H1 (cell line): ENCODE measurements around the gene MTR. TPM values are rescaled to one million over a fixed set of nuclear protein-coding genes. Genes with fewer than 3 reads are reported as not detected.

Experiments used
- CTCF ChIA-PET: fragments of 300-600 bp; sonication (Branson Sonifier 250); formaldehyde crosslinking; loops from one replicate; lab custom pipeline; 2021; ENCODE audit not compliant: partially characterized antibody; lab: Charles Lee
- POLR2A ChIA-PET: fragments of 300-600 bp; sonication (Branson Sonifier 250); formaldehyde crosslinking; loops from one replicate; lab custom pipeline; 2021; ENCODE audit warnings: inconsistent platforms; ENCODE audit not compliant: partially characterized antibody; lab: Charles Lee
- DNase-seq, 2 experiments: peaks; one replicate each; pipeline versions ENCODE4 v3.0.0 to v3.0.0-alpha.2; 2010 to 2022; ENCODE audit warnings: low spot score in 2 of 2, low read depth in 1 of 2, mixed read lengths in 1 of 2
- FAIRE-seq: peaks from 2 replicates; lab custom pipeline; 2011; peaks lifted over from hg19 to GRCh38; lab: Jason Lieb, UNC
- H2AFZ ChIP-seq: 2 replicates; pipeline ENCODE4 v1.8.1; 2012; ENCODE audit warnings: low read length, inconsistent platforms
- H2AK5ac ChIP-seq: 2 replicates; pipeline ENCODE4 v1.6.1; 2013; ENCODE audit warnings: low read depth, low read length
- H2BK120ac ChIP-seq: replicated peaks from 2 replicates; pipeline ENCODE3; 2013; ENCODE audit warnings: low read depth, low read length, inconsistent platforms
- H2BK12ac ChIP-seq: 2 replicates; pipeline ENCODE4 v1.6.1; 2013; ENCODE audit warnings: low read depth, low read length
- H2BK15ac ChIP-seq: 2 replicates; pipeline ENCODE4 v1.6.1; 2013; ENCODE audit warnings: low read length
- H2BK20ac ChIP-seq: 2 replicates; pipeline ENCODE4 v1.6.1; 2013; ENCODE audit warnings: low read length
- H2BK5ac ChIP-seq: 2 replicates; pipeline ENCODE4 v1.6.1; 2013; ENCODE audit warnings: low read depth, low read length
- H3K14ac ChIP-seq: 2 replicates; pipeline ENCODE4 v1.6.1; 2013; ENCODE audit warnings: inconsistent platforms; ENCODE audit not compliant: insufficient read length
- H3K18ac ChIP-seq: 2 replicates; pipeline ENCODE4 v1.6.1; 2013; ENCODE audit warnings: low read length; ENCODE audit errors: extremely low read depth
- H3K23ac ChIP-seq: 2 replicates; pipeline ENCODE4 v1.6.1; 2013; ENCODE audit warnings: inconsistent platforms; ENCODE audit not compliant: insufficient read length
- H3K23me2 ChIP-seq: 2 replicates; pipeline ENCODE4 v1.6.1; 2013; ENCODE audit warnings: low read depth, low read length
- H3K27ac ChIP-seq: 2 replicates; pipeline ENCODE4 v1.6.1; 2011; ENCODE audit warnings: low read depth, low read length, inconsistent platforms
- H3K27me3 ChIP-seq, 4 experiments: replicated peaks in 1 of 4; 1 replicate in 1 of 4; 2 replicates in 3 of 4; pipeline versions ENCODE4 v1.6.1 to v1.8.1; 2011 to 2013; ENCODE audit warnings: low read length in 3 of 4, mild to moderate bottlenecking in 3 of 4, inconsistent platforms in 2 of 4, mixed read lengths in 2 of 4, moderate library complexity in 1 of 4; ENCODE audit not compliant: control insufficient read depth in 3 of 4, insufficient read depth in 3 of 4; ENCODE audit errors: extremely low read depth in 1 of 4
- H3K36me3 ChIP-seq, 4 experiments: 2 replicates each; pipeline versions ENCODE4 v1.6.1 to v1.8.1; 2011 to 2013; ENCODE audit warnings: mild to moderate bottlenecking in 4 of 4, low read length in 3 of 4, moderate library complexity in 2 of 4, control low read depth in 1 of 4, inconsistent platforms in 1 of 4; ENCODE audit not compliant: insufficient read depth in 4 of 4, control insufficient read depth in 2 of 4
- H3K4ac ChIP-seq: replicated peaks from 2 replicates; pipeline ENCODE3; 2013; ENCODE audit warnings: low read length, low read depth, mixed read lengths, inconsistent platforms; ENCODE audit not compliant: insufficient read length
- H3K4me1 ChIP-seq, 4 experiments: replicated peaks in 1 of 4; 1 replicate in 1 of 4; 2 replicates in 3 of 4; pipeline versions ENCODE4 v1.6.1 to v1.8.1; 2011 to 2013; ENCODE audit warnings: low read length in 3 of 4, inconsistent platforms in 2 of 4, mixed read lengths in 1 of 4; ENCODE audit not compliant: insufficient read depth in 4 of 4, control insufficient read depth in 3 of 4
- H3K4me2 ChIP-seq, 2 experiments: 2 replicates each; pipeline versions ENCODE4 v1.6.1 to v1.8.1; 2011 to 2013; ENCODE audit warnings: low read depth in 2 of 2, low read length in 2 of 2, control low read depth in 1 of 2, inconsistent platforms in 1 of 2, mild to moderate bottlenecking in 1 of 2; ENCODE audit not compliant: insufficient read depth in 1 of 2
- H3K4me3 ChIP-seq, 4 experiments: fragments of 200-600, 300-600 bp in 1 of 4; sonication (generic), shearing (Covaris generic), sonication (Bioruptor Twin) in 1 of 4; 2 replicates each; pipeline versions ENCODE4 v1.5.1 to v1.8.1; 2011 to 2016; ENCODE audit warnings: low read length in 4 of 4, low read depth in 3 of 4, control low read depth in 2 of 4, inconsistent platforms in 2 of 4, mild to moderate bottlenecking in 2 of 4, mixed read lengths in 1 of 4, moderate library complexity in 1 of 4; ENCODE audit not compliant: insufficient read depth in 2 of 4; ENCODE audit errors: extremely low read depth in 1 of 4
- H3K56ac ChIP-seq: replicated peaks from 2 replicates; pipeline ENCODE3; 2013; ENCODE audit warnings: low read depth, mild to moderate bottlenecking, mixed read lengths, low read length, inconsistent platforms; ENCODE audit not compliant: insufficient read length
- H3K79me1 ChIP-seq: 2 replicates; pipeline ENCODE4 v1.6.1; 2013; ENCODE audit warnings: low read depth, low read length, control low read depth
- H3K79me2 ChIP-seq, 2 experiments: 2 replicates each; pipeline versions ENCODE4 v1.6.1 to v1.8.1; 2012 to 2013; ENCODE audit warnings: low read length in 2 of 2, mild to moderate bottlenecking in 2 of 2, inconsistent platforms in 1 of 2; ENCODE audit not compliant: insufficient read depth in 2 of 2, control insufficient read depth in 1 of 2
- H3K9ac ChIP-seq, 4 experiments: replicated peaks in 1 of 4; 1 replicate in 1 of 4; 2 replicates in 3 of 4; pipeline versions ENCODE4 v1.6.1 to v1.8.1; 2011 to 2013; ENCODE audit warnings: low read depth in 3 of 4, low read length in 3 of 4, control low read depth in 2 of 4, mild to moderate bottlenecking in 2 of 4, moderate library complexity in 2 of 4, inconsistent platforms in 1 of 4; ENCODE audit errors: extremely low read depth in 1 of 4
- H3K9me3 ChIP-seq, 2 experiments: 2 replicates each; pipeline versions ENCODE4 v1.6.1 to v1.8.1; 2012 to 2013; ENCODE audit warnings: mild to moderate bottlenecking in 2 of 2, moderate library complexity in 2 of 2, control low read depth in 1 of 2, inconsistent platforms in 1 of 2, low read depth in 1 of 2, low read length in 1 of 2, mixed read lengths in 1 of 2; ENCODE audit not compliant: insufficient read depth in 2 of 2
- H4K20me1 ChIP-seq, 2 experiments: replicated peaks in 1 of 2; 2 replicates each; pipeline versions ENCODE3 to v1.8.1; 2011 to 2013; ENCODE audit warnings: inconsistent platforms in 2 of 2, low read length in 2 of 2, mild to moderate bottlenecking in 1 of 2; ENCODE audit not compliant: insufficient read depth in 2 of 2, control insufficient read depth in 1 of 2
- H4K5ac ChIP-seq: 2 replicates; pipeline ENCODE4 v1.6.1; 2013; ENCODE audit warnings: low read length, low read depth, mixed read lengths, inconsistent platforms; ENCODE audit not compliant: insufficient read length
- H4K8ac ChIP-seq: 2 replicates; pipeline ENCODE4 v1.8.0; 2013; ENCODE audit warnings: mild to moderate bottlenecking, moderate library complexity, low read length, inconsistent platforms; ENCODE audit not compliant: insufficient read depth; ENCODE audit errors: extremely low read depth
- H4K91ac ChIP-seq: replicated peaks from 2 replicates; pipeline ENCODE3; 2013; ENCODE audit warnings: low read length, mixed read lengths, inconsistent platforms; ENCODE audit not compliant: insufficient read length
- CEBPB ChIP-seq: IDR thresholded peaks from 2 replicates; pipeline ENCODE4 v1.6.1; 2012; ENCODE audit warnings: low read depth, low read length
- HDAC2 ChIP-seq, 2 experiments: fragments of 300-600 bp in 1 of 2; sonication (generic) in 1 of 2; IDR thresholded peaks; 2 replicates each; pipeline ENCODE4 v1.6.1; 2011 to 2012; ENCODE audit warnings: low read depth in 2 of 2, low read length in 2 of 2, mild to moderate bottlenecking in 2 of 2, moderate library complexity in 2 of 2, borderline replicate concordance in 1 of 2, inconsistent platforms in 1 of 2
- MAFK ChIP-seq: IDR thresholded peaks from 2 replicates; pipeline ENCODE4 v1.6.1; 2012; ENCODE audit warnings: low read depth, mild to moderate bottlenecking, improper control_type of control experiment, low read length
- NRF1 ChIP-seq: IDR thresholded peaks from 2 replicates; pipeline ENCODE4 v1.6.1; 2011; ENCODE audit warnings: mild to moderate bottlenecking, low read depth, low read length, improper control_type of control experiment
- PHF8 ChIP-seq: fragments of 200-600 bp; sonication (generic); conservative IDR thresholded peaks from 2 replicates; pipeline ENCODE4 v1.7.1; 2012; ENCODE audit warnings: low read depth, mild to moderate bottlenecking, inconsistent platforms, low read length, moderate library complexity
- RNF2 ChIP-seq: fragments of 200-900, 300-1000 bp; sonication (generic); IDR thresholded peaks from 2 replicates; pipeline ENCODE4 v1.7.1; 2016; ENCODE audit warnings: borderline replicate concordance, low read depth, mild to moderate bottlenecking, antibody characterized with exemption, low read length; ENCODE audit not compliant: poor library complexity, severe bottlenecking; ENCODE audit errors: missing control alignments
- SAP30 ChIP-seq: fragments of 300-600 bp; sonication (generic); IDR thresholded peaks from 2 replicates; pipeline ENCODE4 v1.7.1; 2012; ENCODE audit warnings: low read length, moderate library complexity, mild to moderate bottlenecking, inconsistent platforms; ENCODE audit not compliant: insufficient read depth, insufficient replicate concordance
- SP2 ChIP-seq: IDR thresholded peaks from 2 replicates; pipeline ENCODE4 v1.6.1; 2012; ENCODE audit warnings: mild to moderate bottlenecking, low read length, inconsistent platforms
- SP4 ChIP-seq: IDR thresholded peaks from 2 replicates; pipeline ENCODE4 v1.6.1; 2012; ENCODE audit warnings: low read length, inconsistent platforms
- SRF ChIP-seq: IDR thresholded peaks from 2 replicates; pipeline ENCODE4 v1.6.1; 2011; ENCODE audit warnings: mild to moderate bottlenecking, low read depth, low read length, moderate library complexity
- TAF7 ChIP-seq: optimal IDR thresholded peaks from 2 replicates; pipeline ENCODE3; 2011; ENCODE audit warnings: low read depth, mild to moderate bottlenecking, inconsistent platforms, low read length, moderate library complexity, borderline replicate concordance
- TBP ChIP-seq: IDR thresholded peaks from 2 replicates; pipeline ENCODE4 v1.6.1; 2011; ENCODE audit warnings: low read depth, low read length, improper control_type of control experiment
- YY1 ChIP-seq: IDR thresholded peaks from 2 replicates; pipeline ENCODE4 v1.6.1; 2011; ENCODE audit warnings: low read depth, mild to moderate bottlenecking, low read length
- WGBS, 2 experiments: shearing (Covaris generic) in 1 of 2; methylation state at CpG; one replicate each; pipeline versions ENCODE4 v1.1.6 to v1.1.7; 2013 to 2015; ENCODE audit warnings: low lambda C conversion rate in 2 of 2, mixed read lengths in 2 of 2, inconsistent platforms in 1 of 2, low coverage in 1 of 2, missing lambda C conversion rate in 1 of 2; ENCODE audit not compliant: insufficient replicate concordance in 2 of 2, insufficient coverage in 1 of 2, insufficient read length in 1 of 2; ENCODE audit errors: extremely low coverage in 1 of 2, missing lambda C conversion rate in 1 of 2; 5-methylcytosine and 5-hydroxymethylcytosine counted together
- polyA plus RNA-seq, 7 experiments: library from polyadenylated mRNA; depleted of rRNA in 3 of 7; stranded (reverse) in 5 of 7; unstranded in 2 of 7; fragments of >200 nt in 5 of 7; fragments of 200-250 nt in 2 of 7; gene quantifications; 1 replicate in 5 of 7; 2 replicates in 1 of 7; 4 replicates in 1 of 7; pipeline versions ENCODE4 v1.2.1 to v1.2.3, GENCODE V29; 2011 to 2013; ENCODE audit warnings: missing spikeins in 2 of 7, mixed read lengths in 2 of 7
- total RNA-seq: library from RNA; stranded (reverse); fragmentation: NEBNext Ultra II Directional; extraction: Animal tissue kit (Norgen Biotek cat#: 25700); gene quantifications from 2 replicates; pipeline ENCODE4 v1.2.1, GENCODE V29; 2021
- TF ChIP-seq, protein P1 (sequence below): IDR thresholded peaks from 2 replicates; pipeline ENCODE4 v1.6.1; 2012; ENCODE audit warnings: inconsistent platforms

Gene MTR
- total and polyA plus RNA-seq, 2 of the 8 experiments (the other 6 are each of a cell fraction or from before 2014, with no cell fraction given), result 4.8 to 27.4 TPM

DNA sequence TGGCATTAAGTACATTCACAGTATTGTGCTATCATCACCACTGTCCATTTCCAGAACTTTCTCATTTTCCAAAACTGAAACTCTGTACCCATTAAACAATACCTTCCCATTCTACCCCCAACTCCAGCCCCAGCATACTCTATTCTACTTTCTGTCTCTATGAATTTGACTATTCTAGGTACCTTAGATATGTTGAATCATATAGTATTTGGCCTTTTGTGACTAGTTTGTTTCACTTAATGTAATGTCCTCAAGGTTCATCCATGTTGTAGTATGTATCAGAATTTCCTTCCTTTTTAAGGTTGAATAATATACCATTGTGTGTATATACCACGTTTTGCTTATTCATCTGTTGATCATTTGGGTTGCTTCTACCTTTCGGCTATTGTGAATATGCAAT is 11.5 kb downstream of the MTR start:
- H3K36me3 ChIP-seq, result peaks cover 0 to 11% (median 4%) of the 10 kb centered on the region in 4 experiments; a peak in 5 of 8 replicates
- WGBS, 2 experiments, result 78% methylated on average over 2 of the region's 2 CpGs; no CpG with 5 or more reads in 1 of the 2 experiments
- POLR2A ChIA-PET, result no interaction called here
- no peak for TF ChIP-seq CEBPB
- no peak for TF ChIP-seq SRF
- no peak for TF ChIP-seq NRF1
- TF ChIP-seq PHF8, result no peak
- no peak for TF ChIP-seq RNF2
- TF ChIP-seq, protein P1, sequence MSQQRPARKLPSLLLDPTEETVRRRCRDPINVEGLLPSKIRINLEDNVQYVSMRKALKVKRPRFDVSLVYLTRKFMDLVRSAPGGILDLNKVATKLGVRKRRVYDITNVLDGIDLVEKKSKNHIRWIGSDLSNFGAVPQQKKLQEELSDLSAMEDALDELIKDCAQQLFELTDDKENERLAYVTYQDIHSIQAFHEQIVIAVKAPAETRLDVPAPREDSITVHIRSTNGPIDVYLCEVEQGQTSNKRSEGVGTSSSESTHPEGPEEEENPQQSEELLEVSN, result no peak
- TF ChIP-seq TAF7, result no peak
- no peak for TF ChIP-seq MAFK
- no peak for TF ChIP-seq SAP30
- TF ChIP-seq HDAC2 (IDR thresholded peaks at IDR 0.05; ENCODE audit: borderline replicate concordance in 1 of 2, low read depth in 2 of 2, low read length in 2 of 2), result no peak
- no peak for TF ChIP-seq SP2
- TF ChIP-seq SP4, result no peak
- no peak for TF ChIP-seq TBP
- no peak for TF ChIP-seq YY1

More for the DNA sequence above, 11.5 kb downstream of the MTR start:
- no peak overlapping the region for H4K91ac ChIP-seq
- peaks cover 2 to 4% of the 10 kb centered on the region in 2 experiments for H4K20me1 ChIP-seq
- H2AFZ ChIP-seq, result no peak overlapping the region
- FAIRE-seq (no peak), DNase-seq (no peak)
- no peaks in the 10 kb centered on the region for H3K9me3 ChIP-seq
- H4K5ac ChIP-seq, result no peak overlapping the region
- no peak overlapping the region for H2BK12ac ChIP-seq
- H3K23ac ChIP-seq, result no peak overlapping the region
- H2BK20ac ChIP-seq, result no peak overlapping the region
- H3K27ac ChIP-seq, result no peak overlapping the region
- no peak overlapping the region for H2BK120ac ChIP-seq
- no peak overlapping the region for H3K18ac ChIP-seq
- H3K4ac ChIP-seq, result no peak overlapping the region
- no peak overlapping the region for H3K14ac ChIP-seq
- no peaks in the 10 kb centered on the region for H3K23me2 ChIP-seq
- no peak overlapping the region for H2BK5ac ChIP-seq
- no peak overlapping the region for H3K4me3 ChIP-seq
- H3K27me3 ChIP-seq, result no peaks in the 10 kb centered on the region
- no peak overlapping the region for H2AK5ac ChIP-seq
- no peak overlapping the region for H3K9ac ChIP-seq
- CTCF ChIA-PET, result no interaction called here
- H3K4me2 ChIP-seq, result no peak overlapping the region
- H4K8ac ChIP-seq, result no peak overlapping the region
- no peak overlapping the region for H3K56ac ChIP-seq
- no peaks in the 10 kb centered on the region; a peak in 1 of 4 replicates for H3K79me2 ChIP-seq
- H2BK15ac ChIP-seq, result no peak overlapping the region
- peaks cover 3% of the 10 kb centered on the region; the same call in 1 of the 2 replicates for H3K79me1 ChIP-seq
- no peaks in the 10 kb centered on the region for H3K4me1 ChIP-seq
